Keratinocyte (primary cell): ENCODE data around the gene TMEM38B. TPM values are rescaled to one million over a fixed set of nuclear protein-coding genes. Genes with fewer than 3 reads are reported as not detected.

Experiments
- DNase-seq: peaks from one replicate; pipeline ENCODE4 v3.0.0-alpha.2; 2011; ENCODE audit warnings: low read depth, missing footprints, low spot score
- FAIRE-seq: peaks from 2 replicates; lab custom pipeline; 2011; peaks lifted over from hg19 to GRCh38; lab: Jason Lieb, UNC
- H2AFZ ChIP-seq: 2 replicates; pipeline ENCODE4 v1.6.0; 2012; ENCODE audit warnings: low read length, control low read depth, inconsistent platforms; ENCODE audit not compliant: control insufficient read depth
- H3K27ac ChIP-seq: 2 replicates; pipeline ENCODE4 v1.5.1; 2011; ENCODE audit warnings: low read length; ENCODE audit not compliant: control insufficient read depth, insufficient read depth
- H3K27me3 ChIP-seq: 3 replicates; pipeline ENCODE4 v1.6.0; 2011; ENCODE audit warnings: low read length; ENCODE audit not compliant: control insufficient read depth, insufficient read depth; ENCODE audit errors: extremely low read depth
- H3K36me3 ChIP-seq, 2 experiments: 2 replicates in 1 of 2; 3 replicates in 1 of 2; pipeline ENCODE4 v1.5.1; 2011; ENCODE audit warnings: low read length in 2 of 2, mild to moderate bottlenecking in 1 of 2; ENCODE audit not compliant: control insufficient read depth in 2 of 2, insufficient read depth in 2 of 2; ENCODE audit errors: extremely low read depth in 1 of 2
- H3K4me1 ChIP-seq: 3 replicates; pipeline ENCODE4 v1.5.1; 2011; ENCODE audit warnings: low read length; ENCODE audit not compliant: control insufficient read depth, insufficient read depth; ENCODE audit errors: extremely low read depth
- H3K4me2 ChIP-seq: 3 replicates; pipeline ENCODE4 v1.6.0; 2011; ENCODE audit warnings: low read depth, low read length; ENCODE audit not compliant: control insufficient read depth, insufficient read depth; ENCODE audit errors: extremely low read depth
- H3K4me3 ChIP-seq, 3 experiments: fragments of 200-600 bp in 1 of 3; sonication (generic) in 1 of 3; 2 replicates in 2 of 3; 3 replicates in 1 of 3; pipeline ENCODE4 v1.5.1; 2011 to 2016; ENCODE audit warnings: low read length in 3 of 3, mild to moderate bottlenecking in 3 of 3, control low read depth in 2 of 3, inconsistent platforms in 1 of 3, low read depth in 1 of 3, mixed read lengths in 1 of 3, mixed run types in 1 of 3, moderate library complexity in 1 of 3; ENCODE audit not compliant: control insufficient read depth in 2 of 3, insufficient read depth in 2 of 3; ENCODE audit errors: extremely low read depth in 1 of 3
- H3K79me2 ChIP-seq: 2 replicates; pipeline ENCODE4 v1.6.0; 2012; ENCODE audit warnings: low read length; ENCODE audit not compliant: control insufficient read depth, insufficient read depth
- H3K9ac ChIP-seq: 3 replicates; pipeline ENCODE4 v1.6.0; 2011; ENCODE audit warnings: low read length; ENCODE audit not compliant: control insufficient read depth, insufficient read depth; ENCODE audit errors: extremely low read depth
- H3K9me1 ChIP-seq: 3 replicates; pipeline ENCODE4 v1.6.0; 2011; ENCODE audit warnings: low read length; ENCODE audit not compliant: control insufficient read depth, insufficient read depth; ENCODE audit errors: extremely low read depth
- H3K9me3 ChIP-seq: 2 replicates; pipeline ENCODE4 v1.5.1; 2012; ENCODE audit warnings: low read depth, low read length; ENCODE audit not compliant: control insufficient read depth
- H4K20me1 ChIP-seq: 3 replicates; pipeline ENCODE4 v1.6.0; 2011; ENCODE audit warnings: low read length; ENCODE audit not compliant: control insufficient read depth, insufficient read depth; ENCODE audit errors: extremely low read depth
- CTCF ChIP-seq, 3 experiments: IDR thresholded peaks in 1 of 3; conservative IDR thresholded peaks in 1 of 3; optimal IDR thresholded peaks in 1 of 3; 2 replicates in 2 of 3; 3 replicates in 1 of 3; pipeline versions ENCODE3 to v1.5.1; 2011; ENCODE audit warnings: low read length in 3 of 3, mild to moderate bottlenecking in 3 of 3, moderate library complexity in 2 of 3, control low read depth in 1 of 3, inconsistent platforms in 1 of 3; ENCODE audit not compliant: insufficient read depth in 2 of 3; ENCODE audit errors: extremely low read depth in 1 of 3
- EZH2 ChIP-seq: IDR thresholded peaks from one replicate; pipeline ENCODE4 v1.6.1; 2012; ENCODE audit warnings: inconsistent platforms, mild to moderate bottlenecking, low read length, moderate library complexity
- dilution Hi-C: fragments of 300-500 bp; cut with MboI; formaldehyde crosslinking; loops from one replicate; pipeline ENCODE4 v1.7.0; 2020; ENCODE audit warnings: low sequenced_read_pairs; ENCODE audit not compliant: extremely low pct_ligation_motif_present
- polyA plus RNA-seq, 5 experiments: library from polyadenylated mRNA; depleted of rRNA in 3 of 5; stranded (reverse) in 3 of 5; stranded (forward) in 1 of 5; unstranded in 1 of 5; fragments of >200 nt; gene quantifications; 1 replicate in 1 of 5; 2 replicates in 3 of 5; 3 replicates in 1 of 5; pipeline versions ENCODE4 v1.2.1 to v1.2.3, GENCODE V29; 2011 to 2012; ENCODE audit warnings: missing spikeins in 2 of 5, low read depth in 1 of 5, low replicate concordance in 1 of 5

The TMEM38B gene
- polyA plus RNA-seq, 1 donor (not counting 4 experiments of a cell fraction or from before 2014, with no cell fraction given): 9.8 TPM

- Histone ChIP-seq H3K9me1 (no peaks in the 10 kb centered on the region), H3K4me2 (no peak overlapping the region), H3K27me3 (no peaks in the 10 kb centered on the region), H3K36me3 (no peaks in the 10 kb centered on the region), H3K9me3 (no peaks in the 10 kb centered on the region), H3K27ac (no peak overlapping the region), H3K79me2 (no peaks in the 10 kb centered on the region), H3K4me3 (no peak overlapping the region), H2AFZ (no peak overlapping the region), H3K4me1 (no peaks in the 10 kb centered on the region), H4K20me1 (no peaks in the 10 kb centered on the region), H3K9ac (no peak overlapping the region)
- TF ChIP-seq CTCF (optimal IDR thresholded peaks at IDR 0.05 in 1 of 3, IDR thresholded peaks at IDR 0.05 in 1 of 3, conservative IDR thresholded peaks at IDR 0.05 in 1 of 3; ENCODE audit: extremely low read depth in 1 of 3, insufficient read depth in 2 of 3, low read length in 3 of 3): no peak
- TF ChIP-seq EZH2: no peak
- no peak for DNase-seq
- no peak for FAIRE-seq
- dilution Hi-C loops: no loop called here
Measured at GRCh38 chr9:105681313-105681712, 13.0 kb upstream of the TMEM38B start.

GRCh38 chr9:105681724-105682123, 12.6 kb upstream of the TMEM38B start:
- H3K79me2 ChIP-seq: no peaks in the 10 kb centered on the region
- TF ChIP-seq EZH2 (no peak), CTCF (optimal IDR thresholded peaks at IDR 0.05 in 1 of 3, IDR thresholded peaks at IDR 0.05 in 1 of 3, conservative IDR thresholded peaks at IDR 0.05 in 1 of 3; ENCODE audit: extremely low read depth in 1 of 3, insufficient read depth in 2 of 3, low read length in 3 of 3) (no peak)
- no peak overlapping the region for H3K4me2 ChIP-seq
- FAIRE-seq: no peak
- H3K4me3 ChIP-seq: no peak overlapping the region
- H3K9me3 ChIP-seq: no peaks in the 10 kb centered on the region
- H2AFZ ChIP-seq: no peak overlapping the region
- no peaks in the 10 kb centered on the region for H4K20me1 ChIP-seq
- no peaks in the 10 kb centered on the region for H3K27me3 ChIP-seq
- no peaks in the 10 kb centered on the region for H3K36me3 ChIP-seq
- H3K4me1 ChIP-seq: no peaks in the 10 kb centered on the region
- dilution Hi-C loops: no loop called here
- no peak overlapping the region for H3K9ac ChIP-seq
- DNase-seq: no peak
- no peak overlapping the region for H3K27ac ChIP-seq
- H3K9me1 ChIP-seq: no peaks in the 10 kb centered on the region
